ENCODE results near the gene LIMA1. TPM values are rescaled to one million over a fixed set of nuclear protein-coding genes. Genes with fewer than 3 reads are reported as not detected.

LIMA1 gene
- total RNA-seq, 1 donor from 2014 or later: 25.5 TPM

GRCh38 chr12:50175716-50176026 is 107.6 kb downstream of the LIMA1 start:
- Mint-ChIP-seq H3K27ac (ENCODE audit: unreplicated experiment) (no peak overlapping the region), H3K4me1 (no peaks in the 10 kb centered on the region)
- peak; percentile 5 for TF ChIP-seq CTCF (conservative IDR thresholded peaks at IDR 0.05)

GRCh38 chr12:50174971-50175715 is 108.2 kb downstream of the LIMA1 start:
- peaks cover 2% of the 10 kb centered on the region for H3K36me3 Mint-ChIP-seq (ENCODE audit: low read depth)
- DNase-seq (ENCODE audit: low read depth, low spot score): peak; percentile 23
- H3K4me1 Mint-ChIP-seq: peaks cover 3% of the 10 kb centered on the region
- H3K4me3 Mint-ChIP-seq: no peak overlapping the region
- H3K9me3 Mint-ChIP-seq: peaks cover 1% of the 10 kb centered on the region
- TF ChIP-seq CTCF (conservative IDR thresholded peaks at IDR 0.05): peak; percentile 87
- no peak overlapping the region for H3K27ac Mint-ChIP-seq (ENCODE audit: unreplicated experiment)
- H3K27me3 Mint-ChIP-seq (ENCODE audit: low read depth): no peaks in the 10 kb centered on the region

More at GRCh38 chr12:50175716-50176026, 107.6 kb downstream of the LIMA1 start:
- H3K9me3 Mint-ChIP-seq: no peaks in the 10 kb centered on the region
- DNase-seq (ENCODE audit: low read depth, low spot score): no peak
- no peaks in the 10 kb centered on the region for H3K36me3 Mint-ChIP-seq (ENCODE audit: low read depth)
- no peaks in the 10 kb centered on the region for H3K27me3 Mint-ChIP-seq (ENCODE audit: low read depth)
- H3K4me3 Mint-ChIP-seq: peak overlapping the region; percentile 20

- H3K27me3 Mint-ChIP-seq (ENCODE audit: low read depth): no peaks in the 10 kb centered on the region
- peak; percentile 98 for DNase-seq (ENCODE audit: low read depth, low spot score)
- peak; percentile 47 for TF ChIP-seq CTCF (conservative IDR thresholded peaks at IDR 0.05)
- H3K9me3 Mint-ChIP-seq: peaks cover 6% of the 10 kb centered on the region
- peak within 1 kb of the TSS; percentile 96 for H3K27ac Mint-ChIP-seq (ENCODE audit: unreplicated experiment)
- H3K36me3 Mint-ChIP-seq (ENCODE audit: low read depth): peaks cover 15% of the 10 kb centered on the region
- H3K4me3 Mint-ChIP-seq: peak within 1 kb of the TSS; percentile 97
- peaks cover 32% of the 10 kb centered on the region for H3K4me1 Mint-ChIP-seq
Observed at GRCh38 chr12:50167049-50167828, 116.1 kb downstream of the LIMA1 start, which contains the start of gene CERS5. Gene CERS5 (minus strand): TSS chr12:50167369. CDS start chr12:50167297, 72 bp downstream.

GRCh38 chr12:50166799-50167048 is 116.6 kb downstream of the LIMA1 start:
- peaks cover 32% of the 10 kb centered on the region for H3K4me1 Mint-ChIP-seq
- peaks cover 6% of the 10 kb centered on the region for H3K9me3 Mint-ChIP-seq
- H3K27me3 Mint-ChIP-seq (ENCODE audit: low read depth): no peaks in the 10 kb centered on the region
- H3K4me3 Mint-ChIP-seq: peak overlapping the region; percentile 97
- H3K27ac Mint-ChIP-seq (ENCODE audit: unreplicated experiment): peak overlapping the region; percentile 89
- TF ChIP-seq CTCF (conservative IDR thresholded peaks at IDR 0.05): no peak
- H3K36me3 Mint-ChIP-seq (ENCODE audit: low read depth): peaks cover 15% of the 10 kb centered on the region
- no peak for DNase-seq (ENCODE audit: low read depth, low spot score)

- no peak for DNase-seq (ENCODE audit: low read depth, low spot score)
- Mint-ChIP-seq H3K4me1 (peaks cover 31% of the 10 kb centered on the region), H3K4me3 (peak overlapping the region; percentile 97), H3K27me3 (ENCODE audit: low read depth) (no peaks in the 10 kb centered on the region), H3K36me3 (ENCODE audit: low read depth) (peaks cover 11% of the 10 kb centered on the region), H3K9me3 (peaks cover 3% of the 10 kb centered on the region), H3K27ac (ENCODE audit: unreplicated experiment) (no peak overlapping the region)
- TF ChIP-seq CTCF (conservative IDR thresholded peaks at IDR 0.05): no peak
Observed at GRCh38 chr12:50164963-50165362, 118.4 kb downstream of the LIMA1 start.

Data from neural crest cell (in vitro differentiated cells).